Stimulated activated naive CD4-positive, alpha-beta T cell treated with Interleukin-2 at 50 U/mL for 16 hours (primary cell): ENCODE measurements around the gene DAZAP2.

ENCODE experiments used
- DNase-seq: peaks from one replicate; lab custom pipeline; 2025; lab: John Stamatoyannopoulos, UW

The DAZAP2 gene

DNA sequence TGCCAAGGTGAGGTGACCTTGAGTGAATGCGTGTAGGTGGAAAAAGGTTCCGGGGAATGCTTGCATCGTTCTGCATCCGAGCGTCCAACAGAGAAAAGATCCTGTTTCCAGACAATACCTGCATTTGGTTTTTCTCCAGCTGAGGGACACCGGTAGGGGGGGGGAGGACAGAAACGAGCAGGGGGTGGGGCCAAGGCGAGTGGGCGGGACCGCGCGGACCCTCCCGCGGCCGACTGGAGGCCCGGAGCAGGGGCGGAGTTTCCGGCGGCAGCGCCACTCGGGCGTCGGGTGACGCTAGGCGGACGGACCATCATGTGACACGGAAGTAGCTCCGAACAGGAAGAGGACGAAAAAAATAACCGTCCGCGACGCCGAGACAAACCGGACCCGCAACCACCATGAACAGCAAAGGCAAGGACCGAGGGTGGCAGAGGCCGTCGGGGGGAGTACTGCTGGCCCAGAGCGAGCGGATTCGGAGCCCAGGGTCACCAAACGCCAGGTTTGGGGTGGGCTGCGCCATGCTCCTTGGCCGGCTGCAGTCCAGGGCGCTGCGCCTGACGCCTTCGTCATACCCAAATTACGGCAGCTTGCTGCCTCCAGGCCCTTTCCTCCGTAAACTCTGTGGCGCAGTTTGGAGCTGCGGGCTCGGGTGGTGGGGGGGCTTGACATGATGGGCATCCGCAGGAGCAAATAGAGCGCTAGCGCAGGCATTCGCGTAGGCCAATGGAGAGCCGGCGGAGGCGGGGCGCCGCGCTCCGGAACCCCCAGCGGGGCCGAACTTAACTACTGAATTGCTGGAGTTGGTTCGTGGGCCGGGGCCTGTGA, at the start of gene DAZAP2:
TSS of gene DAZAP2 (plus strand) at position 317 of the 825 bp plus-strand sequence. CDS start at position 399, 82 bp downstream.
- DNase-seq: peak; percentile 94

GRCh38 chr12:51189790-51190355, 48.8 kb upstream of the DAZAP2 start:
- DNase-seq: no peak

DNA sequence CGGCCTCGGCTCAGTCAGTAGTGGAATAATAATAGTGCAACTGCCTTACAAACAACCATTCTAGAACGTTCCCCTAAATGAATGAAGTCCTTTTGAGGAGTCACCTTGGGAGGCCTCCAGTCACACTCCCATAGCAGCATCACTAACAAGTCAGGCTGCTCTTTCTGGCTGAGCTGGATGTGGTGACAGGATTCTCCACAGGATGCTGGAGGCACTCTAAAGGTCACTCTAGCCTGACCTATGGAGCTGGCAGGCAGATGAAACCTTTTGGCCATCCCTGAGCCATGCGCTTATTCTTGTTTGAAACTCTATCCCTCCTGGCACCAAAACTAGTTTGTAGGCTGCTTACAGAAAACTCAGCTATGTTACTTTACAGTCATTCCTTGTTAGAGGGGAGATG, 47.8 kb upstream of the DAZAP2 start:
- DNase-seq: no peak

DNA sequence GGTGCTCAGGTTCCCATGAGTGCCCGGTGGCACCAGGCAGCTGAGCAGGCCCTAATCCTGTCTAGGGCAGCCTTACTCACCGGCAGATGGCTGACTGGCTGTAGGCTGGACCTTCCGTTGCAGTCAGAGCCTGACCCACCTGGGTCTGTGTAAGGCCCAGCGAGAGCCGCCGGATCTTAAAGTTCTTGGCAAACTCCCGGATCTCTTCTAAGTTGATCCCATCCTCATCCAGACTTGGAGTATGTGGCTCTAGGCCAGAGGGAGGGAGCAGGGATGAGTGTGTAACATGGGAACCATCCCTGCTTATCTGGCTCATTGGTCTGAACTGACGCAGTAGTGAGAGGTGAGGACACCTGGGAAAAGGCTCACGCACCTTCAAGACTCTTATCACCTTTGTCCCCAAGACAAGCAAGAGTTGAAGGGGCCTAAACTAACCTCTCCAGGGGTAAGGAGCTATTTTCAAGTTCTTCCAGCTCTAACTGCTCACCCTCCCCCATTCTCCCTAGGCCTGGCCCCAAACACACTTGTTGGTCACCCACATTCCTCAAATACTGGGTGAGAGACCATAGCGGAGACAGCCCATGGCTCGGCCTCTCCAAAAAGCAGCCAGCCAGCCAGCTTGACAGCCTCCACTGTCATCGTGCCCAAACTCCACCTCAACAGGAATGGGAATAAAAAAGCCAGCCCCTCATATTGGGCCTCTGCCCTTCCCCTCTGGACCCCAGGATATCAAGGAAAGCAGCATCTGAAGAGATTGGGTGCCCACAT, 46.9 kb upstream of the DAZAP2 start:
- DNase-seq: no peak

GRCh38 chr12:51192284-51192671, 46.3 kb upstream of the DAZAP2 start:
- no peak for DNase-seq

- no peak for DNase-seq
These were observed 42.8 kb upstream of the DAZAP2 start for GRCh38 chr12:51195841-51196240.

DNA sequence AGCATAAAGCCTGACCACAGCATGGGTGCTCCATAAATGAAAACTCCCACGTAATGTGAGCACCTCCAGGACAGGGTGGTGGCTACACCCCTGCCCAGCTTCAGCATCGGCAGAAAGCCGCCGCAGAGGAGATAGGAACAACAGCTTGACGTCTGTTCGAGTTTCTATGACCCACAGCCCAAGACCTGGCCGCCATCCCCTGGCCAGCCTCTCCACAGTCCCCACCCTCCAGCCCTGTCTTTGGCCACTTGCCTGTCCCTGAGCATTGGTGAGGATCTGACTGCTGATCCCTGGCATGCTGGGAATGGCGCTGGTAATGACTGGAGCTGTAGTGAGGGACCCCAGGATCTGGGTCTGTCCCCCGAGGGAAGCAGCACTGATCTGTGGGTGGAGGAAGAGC, 42.1 kb upstream of the DAZAP2 start:
- no peak for DNase-seq

DNA sequence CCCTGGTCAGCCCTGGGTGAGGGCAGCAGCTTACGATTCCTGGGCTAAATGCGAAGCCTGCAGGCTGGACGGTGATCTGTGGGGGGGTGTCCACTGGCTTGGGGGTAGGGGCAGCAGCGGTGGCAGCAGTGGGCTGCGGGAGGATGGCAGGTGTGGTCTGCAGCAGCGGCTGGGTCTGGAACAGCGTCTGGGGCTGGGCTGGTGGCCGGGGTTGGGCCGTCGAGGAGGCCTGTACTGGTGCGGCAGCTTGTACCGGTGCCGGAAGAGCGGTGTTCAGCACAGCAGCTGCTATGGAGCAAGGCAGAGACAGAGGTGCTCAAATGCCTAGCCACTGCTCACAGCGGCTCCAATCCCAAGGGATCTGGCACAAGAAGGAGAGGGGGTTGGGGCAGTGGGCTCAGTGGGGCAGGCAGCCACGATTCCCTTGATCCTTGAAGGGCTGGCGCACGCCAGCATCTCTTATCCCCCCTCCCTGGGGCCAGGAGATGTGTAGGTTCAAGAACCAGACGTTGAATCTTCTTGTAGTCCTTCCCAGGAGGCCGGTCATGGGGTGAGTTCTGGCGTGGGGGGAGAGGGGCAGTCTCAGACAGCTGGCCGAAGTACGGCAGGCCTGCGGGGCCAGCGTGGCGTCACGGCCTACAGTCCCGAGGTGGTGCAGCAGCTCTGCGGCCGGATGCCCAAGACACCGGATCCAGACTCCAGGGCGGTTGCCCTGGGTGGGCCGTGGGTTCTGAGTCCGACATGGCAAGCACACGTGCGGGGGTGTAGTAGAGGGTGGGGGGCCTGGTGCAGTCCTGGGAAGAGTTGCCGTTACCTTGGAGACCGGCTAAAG, 40.7 kb upstream of the DAZAP2 start:
- no peak for DNase-seq

GRCh38 chr12:51198568-51199365, 39.9 kb upstream of the DAZAP2 start:
- DNase-seq: no peak

- no peak for DNase-seq
These were observed 39.2 kb upstream of the DAZAP2 start for GRCh38 chr12:51199366-51199945.

DNA sequence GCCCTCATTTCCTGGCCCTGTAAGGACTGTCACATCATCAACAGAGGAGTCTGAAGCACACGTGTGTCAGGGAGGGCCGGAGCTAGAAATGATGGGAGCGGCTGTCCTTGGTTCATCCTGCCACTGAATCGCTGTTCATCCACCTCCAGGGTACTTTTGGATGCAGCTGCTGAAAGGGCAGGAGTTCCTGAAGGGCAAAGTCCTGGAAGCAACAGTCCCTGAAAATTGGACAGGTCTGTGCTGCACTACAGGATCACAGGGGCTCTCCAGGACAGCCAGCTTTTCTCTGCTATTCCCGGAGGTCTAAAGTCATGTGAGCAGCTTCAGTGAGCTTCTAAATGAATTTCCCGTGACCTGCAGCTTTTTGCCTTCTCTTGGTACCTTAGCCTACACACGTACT, 38.5 kb upstream of the DAZAP2 start:
- no peak for DNase-seq

- no peak for DNase-seq
These were observed 37.8 kb upstream of the DAZAP2 start for GRCh38 chr12:51200806-51201205.

DNA sequence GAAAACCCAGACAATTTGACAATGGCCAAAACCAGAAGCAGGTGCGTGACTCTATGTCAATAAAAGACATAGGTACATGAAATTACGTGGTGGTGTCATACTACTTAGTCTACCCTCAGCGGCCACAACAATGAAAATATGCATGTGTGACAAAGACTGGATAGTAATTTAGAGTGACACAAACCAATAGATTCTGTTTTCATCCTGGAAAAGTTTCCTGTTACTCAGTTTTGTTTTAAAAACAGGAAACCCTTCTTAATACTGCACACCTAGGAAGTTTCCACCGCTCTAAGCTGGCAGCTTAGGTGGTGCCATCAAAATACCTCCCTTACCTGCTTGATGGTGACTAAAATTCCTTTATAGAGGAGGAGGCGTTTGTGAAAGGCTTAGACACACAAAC, 35.9 kb upstream of the DAZAP2 start:
- DNase-seq: no peak

- DNase-seq: no peak
These were observed 33.3 kb upstream of the DAZAP2 start for GRCh38 chr12:51205350-51205749.

DNA sequence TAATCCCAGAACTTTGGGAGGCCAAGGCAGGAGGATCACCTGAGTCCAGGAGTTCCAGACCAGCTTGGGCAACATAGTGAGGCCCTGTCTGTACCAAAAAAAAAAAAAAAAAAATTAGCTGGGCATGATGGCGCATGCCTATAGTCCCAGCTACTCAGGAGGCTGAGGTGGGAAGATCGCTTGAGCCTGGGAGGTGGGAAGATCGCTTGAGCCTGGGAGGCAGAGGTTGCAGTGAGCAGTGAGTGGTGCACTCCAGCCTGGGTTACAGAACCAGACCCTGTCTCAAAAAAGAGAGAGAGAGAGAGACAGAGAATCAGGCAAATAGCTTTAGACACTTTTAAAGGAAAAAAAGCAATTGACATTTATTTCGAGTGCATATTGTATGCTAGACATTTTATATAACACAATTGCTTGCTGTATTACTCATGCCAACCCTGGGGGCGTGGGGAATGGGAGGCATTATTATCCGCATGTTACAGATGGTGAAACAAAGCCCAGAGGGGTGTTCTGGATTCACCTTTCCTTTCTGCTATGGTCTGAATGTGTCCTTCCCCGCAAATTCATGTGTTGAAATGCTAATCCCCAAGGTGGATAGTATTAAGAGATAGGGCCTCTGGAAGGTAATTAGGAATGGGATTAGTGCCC, 30.5 kb upstream of the DAZAP2 start:
- no peak for DNase-seq

GRCh38 chr12:51209259-51209658, 29.4 kb upstream of the DAZAP2 start:
- DNase-seq: no peak

DNA sequence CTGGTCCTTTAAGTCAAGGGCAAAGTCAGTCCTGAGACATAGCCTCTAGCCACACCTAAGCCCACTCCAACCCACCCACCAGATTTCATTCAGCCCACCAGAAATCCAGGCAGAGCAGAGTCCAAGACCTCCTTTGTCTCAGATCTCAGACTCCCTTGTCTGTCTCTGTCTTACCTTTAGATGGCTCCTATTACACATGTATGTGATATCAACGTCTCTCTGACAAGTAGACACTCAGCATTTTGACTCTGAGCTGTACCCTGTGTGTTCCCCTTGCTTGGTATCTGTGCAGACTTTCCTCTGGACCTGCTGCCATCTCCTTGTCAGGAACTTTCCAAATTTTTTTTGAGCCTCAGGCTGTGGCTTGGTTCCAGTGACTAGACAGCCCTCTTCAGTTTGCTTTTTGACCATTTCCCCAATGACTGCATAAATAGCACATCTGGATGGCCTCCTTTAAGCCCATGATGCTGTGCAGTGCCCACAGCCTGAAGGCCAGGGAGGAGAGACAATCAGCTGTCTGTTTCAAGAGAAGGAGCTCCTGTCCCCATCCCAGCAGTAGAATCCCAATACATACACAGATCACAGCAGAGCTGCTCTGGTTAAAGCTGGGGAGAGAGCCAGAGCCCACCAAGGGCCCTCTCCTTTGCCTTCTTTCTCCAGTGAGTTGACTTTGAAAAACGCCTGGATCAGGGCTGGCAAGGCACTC, 27.8 kb upstream of the DAZAP2 start:
- DNase-seq: no peak

- DNase-seq: no peak
These were observed 23.7 kb upstream of the DAZAP2 start for GRCh38 chr12:51214895-51215294.

DNA sequence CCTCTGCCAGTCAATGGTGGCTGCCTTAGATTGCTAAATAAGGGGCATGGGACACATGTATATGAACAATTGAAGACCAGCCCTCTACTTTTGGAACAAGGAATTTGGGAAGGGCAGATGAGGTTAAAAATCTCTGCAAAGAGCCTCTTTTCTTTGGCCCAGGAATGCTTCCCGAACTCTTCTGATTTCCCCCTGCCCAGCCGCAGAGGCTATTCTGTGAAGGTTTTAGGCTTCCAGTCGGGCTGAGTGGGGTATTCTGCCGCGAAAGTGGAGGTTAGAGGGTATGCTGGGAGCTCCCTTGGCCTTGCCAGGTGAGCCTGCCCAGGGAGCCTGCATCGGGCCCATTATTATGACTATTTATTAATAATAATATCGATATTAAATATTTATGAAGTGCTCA, 22.0 kb upstream of the DAZAP2 start:
- no peak for DNase-seq
